GM21390 (cell line): ENCODE data around the gene AGTPBP1.
"Not testable (repeated sequence)": the region's sequence is repeated elsewhere in the genome, so short reads cannot be mapped to it uniquely, and the experiment has no call there.

Source experiments
- ATAC-seq: cut with Tn5 transposase; IDR thresholded peaks from one replicate; pipeline ENCODE4 v1.9.1; 2021; ENCODE audit not compliant: unreplicated experiment

Gene AGTPBP1

DNA sequence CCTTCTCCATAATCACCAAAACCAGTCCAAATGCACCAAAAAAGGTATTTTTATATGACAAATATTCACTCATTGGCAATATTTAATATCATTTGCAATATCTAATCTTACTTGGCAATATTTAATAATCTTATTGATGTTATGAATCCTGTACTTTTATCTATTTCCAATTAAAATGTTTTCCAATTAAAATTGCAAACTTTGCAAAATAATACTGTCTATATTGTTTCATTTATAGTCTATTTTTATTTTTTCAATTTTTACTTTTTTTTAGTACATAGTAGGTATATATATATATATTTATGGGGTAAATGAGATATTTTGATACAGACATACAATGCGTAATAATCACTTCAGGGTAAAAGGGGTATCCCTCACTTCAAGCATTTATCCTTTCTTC, 109.9 kb downstream of the AGTPBP1 start:
- no peak for ATAC-seq

DNA sequence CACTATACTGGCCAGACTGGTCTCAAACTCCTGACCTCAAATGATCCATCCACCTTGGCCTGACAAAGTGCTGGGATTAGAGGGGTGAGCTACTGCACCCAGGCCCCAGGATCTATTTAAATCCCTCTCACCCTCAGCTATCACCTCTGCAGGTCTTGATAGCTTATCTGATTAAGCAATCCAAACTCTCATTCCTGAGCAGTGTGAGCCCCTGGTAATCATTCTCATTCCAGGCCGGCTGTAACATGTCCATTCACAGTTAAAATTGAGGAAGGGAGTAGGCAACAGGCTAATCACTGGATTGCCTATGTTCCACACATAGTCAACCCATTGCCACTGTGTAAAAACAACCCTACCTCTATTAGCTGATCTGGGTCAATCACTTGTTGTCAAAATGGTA, 111.1 kb downstream of the AGTPBP1 start:
- no peak for ATAC-seq

DNA sequence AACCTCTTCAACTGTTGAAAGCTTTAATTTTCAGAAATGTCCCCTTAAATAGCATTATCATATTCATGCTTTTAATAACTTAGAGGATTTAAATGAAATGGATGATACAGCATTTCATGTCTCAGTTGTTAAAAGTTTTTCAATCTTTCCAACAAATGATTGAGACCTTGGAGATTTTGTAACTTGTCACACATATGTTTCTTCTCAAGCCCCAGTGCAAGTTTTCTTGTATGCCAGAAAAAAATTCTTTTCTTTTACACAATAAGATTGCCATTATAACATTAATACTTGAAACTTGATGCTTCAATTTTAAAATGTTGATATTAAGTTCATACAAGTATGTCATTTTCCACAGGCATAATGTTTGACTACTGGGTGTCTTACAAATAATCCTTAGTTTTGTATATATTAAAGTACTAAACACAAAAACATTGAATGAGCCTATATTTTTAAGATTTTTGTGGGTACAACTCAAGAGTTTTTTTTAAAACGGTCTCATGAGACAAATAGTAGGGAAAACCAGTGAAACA, 124.5 kb downstream of the AGTPBP1 start:
- ATAC-seq: no peak

DNA sequence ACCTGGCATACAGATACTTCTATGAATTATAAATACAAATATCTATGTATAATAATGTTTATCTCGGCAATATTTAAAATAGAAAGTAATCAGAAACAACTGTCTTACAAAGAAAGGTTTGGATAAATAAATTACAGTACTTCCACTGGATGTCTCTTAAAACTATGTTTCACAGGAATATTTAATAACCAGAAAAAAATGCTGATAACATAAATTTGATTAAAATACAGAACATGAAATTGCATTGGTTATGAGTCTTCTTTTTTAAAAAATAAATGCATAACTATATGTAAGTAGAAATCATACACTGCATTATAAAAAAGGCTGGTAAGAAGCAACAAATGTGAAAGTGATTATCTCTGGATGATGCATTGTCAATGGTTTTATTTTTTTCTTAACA, 126.0 kb downstream of the AGTPBP1 start:
- no peak for ATAC-seq

DNA sequence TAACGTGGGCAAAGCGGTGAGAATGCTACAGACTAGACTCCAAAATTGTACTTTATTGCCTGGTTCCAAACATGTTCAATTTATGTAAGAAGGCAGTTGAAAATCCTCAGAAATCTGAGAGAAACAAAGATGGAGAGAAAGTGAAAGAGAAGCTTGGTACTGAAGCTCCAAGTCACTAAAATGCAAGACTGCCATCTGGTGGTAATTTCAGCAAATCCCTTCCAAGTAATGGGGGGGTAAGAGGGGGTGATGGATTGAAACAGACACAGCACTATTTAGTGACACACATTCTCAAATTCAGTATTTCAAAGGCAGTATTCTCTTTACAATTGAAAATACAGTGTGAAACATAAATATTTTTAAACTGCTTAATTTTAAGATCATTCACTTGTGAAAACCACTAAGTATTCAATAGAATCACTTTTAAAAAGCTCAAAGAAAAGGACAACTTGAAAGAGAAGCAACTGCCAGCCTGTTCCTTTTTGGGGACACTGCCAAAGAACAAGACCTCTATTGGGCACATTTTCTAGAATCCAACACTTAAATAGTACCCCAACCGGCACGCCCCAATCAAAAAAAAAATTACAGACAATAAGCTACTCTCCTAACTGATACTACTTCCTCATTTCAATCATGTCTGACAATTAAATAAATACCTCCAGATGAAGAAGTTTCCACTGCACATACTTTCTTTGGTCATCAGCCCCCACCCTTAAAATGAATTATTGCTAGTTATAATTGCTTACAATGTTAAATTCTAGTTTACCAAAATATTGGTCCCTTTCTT, 131.5 kb downstream of the AGTPBP1 start:
- ATAC-seq: peak; percentile 99

DNA sequence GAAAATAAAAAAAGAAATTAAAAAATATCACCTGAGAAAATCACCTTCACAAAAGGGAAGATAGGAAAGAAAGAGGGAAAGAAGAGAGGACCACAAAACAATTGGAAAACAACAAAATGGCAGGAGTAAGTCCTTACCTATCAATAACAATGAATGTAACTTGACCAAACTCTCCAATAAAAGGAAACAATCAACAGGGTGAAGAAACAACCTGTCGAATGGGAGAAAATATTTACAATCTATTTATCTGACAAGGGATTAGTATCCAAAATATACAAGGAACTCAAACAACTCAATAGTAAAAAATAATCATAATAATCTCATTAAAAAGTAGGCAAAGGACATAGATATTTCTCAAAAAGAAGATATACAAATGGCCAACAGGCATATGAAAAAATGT, 135.8 kb downstream of the AGTPBP1 start:
- ATAC-seq: no peak

DNA sequence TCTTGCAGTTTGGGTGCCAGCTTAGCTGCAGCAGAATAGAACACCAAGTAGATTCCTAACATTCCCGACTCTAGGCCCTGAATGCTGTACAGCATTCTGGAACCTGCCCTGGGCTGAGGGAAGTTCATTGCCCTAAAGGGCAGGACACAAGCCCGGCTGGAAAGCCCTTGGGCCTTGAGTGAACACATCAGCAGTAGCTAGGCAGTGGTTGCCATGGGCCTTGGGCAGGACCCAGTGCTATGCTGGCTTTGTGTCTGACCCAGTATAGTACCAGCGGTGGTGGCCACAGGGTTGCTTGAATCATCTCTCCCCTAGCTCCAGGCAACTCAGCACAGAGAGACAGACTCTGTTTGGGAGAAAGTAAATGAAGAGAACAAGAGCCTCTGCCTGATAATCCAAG, 137.8 kb downstream of the AGTPBP1 start:
- ATAC-seq: no peak

DNA sequence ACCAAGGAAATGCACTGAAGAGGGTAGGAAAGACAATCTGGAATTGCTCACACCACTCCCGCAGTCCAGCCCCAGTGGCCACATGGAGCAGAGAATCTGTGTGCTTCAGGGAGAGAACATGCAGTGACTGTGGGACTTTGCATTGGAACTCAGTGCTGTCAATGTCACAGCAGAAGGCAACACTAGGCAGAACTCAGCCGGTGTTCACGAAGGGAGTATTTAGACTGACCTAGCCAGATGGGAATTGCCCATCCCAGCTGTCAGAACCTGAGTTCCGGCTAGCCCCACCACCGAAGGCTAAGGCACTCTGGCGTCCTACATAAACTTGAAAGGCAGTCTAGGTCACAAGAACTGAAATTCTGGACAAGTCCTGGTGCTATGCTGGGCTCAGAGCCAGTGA, 139.0 kb downstream of the AGTPBP1 start:
- no peak for ATAC-seq

DNA sequence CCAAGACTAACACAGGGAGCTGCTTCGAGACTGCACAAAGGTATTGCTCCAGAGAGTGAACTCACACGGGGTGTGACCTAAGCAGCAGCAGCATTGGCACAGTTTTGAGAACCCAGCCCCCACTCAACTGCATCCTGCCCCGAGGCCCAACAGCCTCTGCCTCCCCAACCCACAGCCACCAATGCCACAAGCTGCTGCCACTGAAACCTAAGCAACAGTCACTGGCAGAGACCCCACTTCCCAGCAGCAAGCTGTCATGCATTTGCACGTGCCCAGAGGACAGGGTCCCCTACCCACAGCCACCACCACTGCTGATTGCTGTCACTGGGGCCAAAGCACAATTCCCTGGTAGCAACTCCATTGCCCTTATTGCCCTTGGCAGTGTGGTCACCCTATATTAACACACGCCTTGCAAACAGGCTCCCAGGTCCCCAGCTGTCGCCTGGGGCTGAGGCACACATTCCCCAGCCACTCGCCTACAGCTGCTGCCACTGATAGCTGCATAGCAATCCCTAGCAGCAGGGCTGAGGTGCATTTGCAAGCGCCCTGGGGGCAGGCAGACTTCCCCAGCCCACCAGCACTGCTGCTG, 141.0 kb downstream of the AGTPBP1 start:
- no peak for ATAC-seq

DNA sequence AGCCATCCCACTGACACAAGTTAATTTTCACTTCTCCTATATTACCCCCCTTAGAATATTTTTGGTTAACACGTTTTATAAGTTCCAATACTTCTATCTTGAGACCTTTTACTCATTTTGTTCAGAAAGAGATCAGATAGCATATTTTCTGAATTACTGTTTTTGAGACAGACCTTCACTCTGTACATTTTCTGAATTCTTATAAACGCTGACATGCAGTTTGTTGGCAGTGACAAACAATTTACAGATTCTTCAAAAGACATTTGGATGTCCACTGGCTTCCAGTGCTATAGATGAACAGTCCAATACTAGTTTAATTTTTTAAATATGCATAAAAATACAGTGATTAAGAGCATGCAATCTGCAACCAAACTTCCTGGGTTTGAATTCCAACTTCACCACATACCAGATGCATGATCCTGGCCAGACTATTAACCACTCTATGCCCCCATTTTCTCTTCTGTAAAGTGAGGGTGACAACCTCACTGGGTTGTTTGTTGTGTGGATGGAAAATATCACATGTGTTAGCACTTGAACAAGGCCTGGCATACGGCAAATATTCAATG, 142.1 kb downstream of the AGTPBP1 start:
- ATAC-seq: no peak

DNA sequence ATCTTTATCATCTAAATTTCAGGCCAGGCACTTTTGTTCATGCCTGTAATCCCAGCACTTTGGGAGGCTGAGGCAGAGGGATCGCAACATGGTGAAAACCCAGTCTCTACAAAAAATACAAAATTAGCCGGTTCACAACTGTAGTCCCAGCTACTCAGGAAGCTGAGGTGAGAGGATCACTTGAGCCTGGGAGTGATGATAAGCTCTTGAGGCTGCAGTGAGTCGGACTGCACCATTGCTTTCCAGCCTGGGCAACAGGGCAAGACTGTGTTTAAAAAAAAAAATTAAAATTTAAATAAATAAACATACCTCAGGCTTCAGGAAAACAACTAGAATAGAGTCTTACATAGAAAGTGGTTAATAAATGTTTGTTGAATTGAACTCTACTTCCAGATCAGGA, 147.4 kb downstream of the AGTPBP1 start:
- no peak for ATAC-seq

DNA sequence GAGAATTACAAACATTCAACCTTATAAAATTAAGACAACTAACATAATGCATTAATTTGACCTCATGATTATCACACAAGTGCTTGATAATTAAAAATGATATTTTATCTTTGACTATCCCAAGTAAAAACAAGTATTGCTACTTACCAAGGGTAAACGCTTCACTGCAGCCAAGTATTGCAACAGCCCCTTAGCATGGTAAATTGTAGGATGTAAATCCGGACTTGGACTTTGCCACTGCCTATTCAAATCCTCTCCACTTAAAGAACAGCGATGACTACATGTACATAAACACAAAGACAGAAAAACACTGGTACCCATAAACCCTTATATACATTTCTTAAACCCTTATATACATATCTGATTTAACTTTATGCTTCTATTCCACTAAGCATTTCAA, 155.1 kb downstream of the AGTPBP1 start:
- ATAC-seq: no peak

DNA sequence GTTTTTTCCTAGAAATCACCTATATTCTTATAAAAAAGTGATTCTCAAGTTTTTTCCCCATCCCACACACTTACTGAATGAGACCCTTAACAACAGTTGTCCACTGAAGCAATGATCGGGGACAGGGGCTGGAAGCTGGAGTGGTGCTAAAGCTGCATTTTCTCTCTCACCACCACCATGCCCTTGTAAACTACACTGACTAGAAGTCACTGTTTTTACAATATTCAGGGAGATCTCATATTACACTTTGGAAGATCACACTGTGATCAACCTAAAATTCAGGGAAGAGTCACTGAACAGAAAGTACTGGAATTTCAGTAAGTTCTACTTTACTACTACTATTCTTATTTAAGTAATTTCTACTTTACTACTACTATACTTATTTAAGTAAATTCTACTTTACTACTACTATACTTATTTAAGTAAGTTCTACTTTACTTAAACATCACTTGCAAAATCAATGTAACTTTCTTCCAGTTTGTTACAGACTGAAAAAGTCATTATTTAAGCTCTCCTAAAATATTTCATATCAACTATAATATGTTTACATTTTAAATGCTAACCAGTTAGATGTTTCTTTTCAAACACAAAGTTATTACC, 164.3 kb downstream of the AGTPBP1 start:
- ATAC-seq: no peak

DNA sequence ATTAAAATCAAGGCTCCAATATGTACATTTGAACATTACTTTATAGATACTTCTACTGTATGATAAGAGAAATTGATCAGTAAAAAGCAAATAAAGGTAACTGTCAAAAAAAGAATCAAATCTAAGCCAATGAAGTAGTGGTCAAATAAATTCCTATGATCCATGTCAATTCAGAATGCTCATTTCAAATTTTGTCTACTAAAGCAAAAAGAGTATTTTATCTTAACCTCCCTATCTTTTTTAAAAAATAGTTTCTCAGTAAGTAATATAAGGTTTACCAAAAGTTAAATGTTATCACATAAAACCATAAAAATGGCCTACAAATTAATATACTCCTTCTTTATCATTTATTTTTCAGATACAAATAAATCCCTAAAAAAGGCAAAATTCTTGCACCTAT, 165.9 kb downstream of the AGTPBP1 start:
- ATAC-seq: no peak

DNA sequence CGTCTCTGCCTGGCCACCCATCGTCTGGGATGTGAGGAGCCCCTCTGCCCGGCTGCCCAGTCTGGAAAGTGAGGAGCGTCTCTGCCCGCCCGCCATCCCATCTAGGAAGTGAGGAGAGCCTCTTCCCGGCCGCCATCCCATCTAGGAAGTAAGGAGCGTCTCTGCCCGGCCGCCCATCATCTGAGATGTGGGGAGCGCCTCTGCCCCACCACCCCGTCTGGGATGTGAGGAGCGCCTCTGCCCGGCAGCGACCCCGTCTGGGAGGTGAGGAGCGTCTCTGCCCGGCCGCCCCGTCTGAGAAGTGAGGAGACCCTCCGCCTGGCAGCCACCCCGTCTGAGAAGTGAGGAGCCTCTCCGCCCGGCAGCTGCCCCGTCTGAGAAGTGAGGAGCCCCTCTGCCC, 168.2 kb downstream of the AGTPBP1 start:
- ATAC-seq: not testable (repeated sequence)

DNA sequence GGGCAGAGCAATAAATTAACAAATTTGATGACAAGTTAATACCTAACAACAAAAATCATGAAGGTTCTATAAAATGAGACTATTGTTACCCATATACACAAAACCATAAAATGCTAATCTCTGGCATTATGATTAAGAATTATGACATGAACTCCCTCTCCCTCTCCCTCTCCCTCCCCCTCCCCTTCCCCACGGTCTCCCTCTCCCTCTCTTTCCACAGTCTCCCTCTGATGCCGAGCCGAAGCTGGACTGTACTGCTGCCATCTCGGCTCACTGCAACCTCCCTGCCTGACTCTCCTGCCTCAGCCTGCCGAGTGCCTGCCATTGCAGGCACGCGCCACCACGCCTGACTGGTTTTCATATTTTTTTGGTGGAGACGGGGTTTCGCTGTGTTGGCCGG, 168.8 kb downstream of the AGTPBP1 start:
- ATAC-seq: not testable (repeated sequence)

DNA sequence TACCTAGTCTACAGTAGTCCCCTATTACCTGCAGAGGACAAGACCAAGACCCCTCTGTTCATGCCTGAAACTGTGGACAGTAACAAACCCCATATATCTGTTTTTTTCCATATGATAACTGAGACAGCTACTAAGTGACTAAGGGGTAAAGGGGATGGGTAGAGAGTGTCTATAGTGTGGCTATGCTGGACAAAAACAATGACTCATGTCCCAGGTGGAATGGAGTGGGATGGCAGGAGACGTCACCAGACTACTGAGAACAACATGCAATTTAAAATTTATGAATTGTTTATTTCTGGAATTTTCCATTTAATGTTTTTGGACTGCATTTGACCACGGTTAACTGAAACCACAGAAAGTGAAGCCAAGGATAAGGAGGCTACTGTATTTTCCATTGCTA, 171.8 kb downstream of the AGTPBP1 start:
- ATAC-seq: no peak

DNA sequence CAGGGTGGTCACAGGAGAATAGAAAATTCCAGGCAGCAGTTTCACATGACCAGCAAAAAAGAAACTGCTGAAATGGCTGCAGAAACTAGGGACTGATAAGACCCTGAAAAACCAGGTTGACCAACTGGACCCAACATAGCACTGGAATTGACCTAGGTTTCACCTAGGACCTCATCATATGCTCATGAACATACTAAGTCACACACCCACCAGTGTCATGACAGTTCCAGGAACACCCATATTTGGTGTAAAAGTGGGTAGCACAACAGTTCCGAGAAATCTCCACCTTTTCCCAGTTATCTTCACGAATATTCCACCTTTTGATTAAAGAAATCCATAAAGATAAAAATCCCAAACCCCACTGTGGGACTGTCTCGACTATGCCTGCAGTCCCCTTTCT, 182.2 kb downstream of the AGTPBP1 start:
- ATAC-seq: no peak

DNA sequence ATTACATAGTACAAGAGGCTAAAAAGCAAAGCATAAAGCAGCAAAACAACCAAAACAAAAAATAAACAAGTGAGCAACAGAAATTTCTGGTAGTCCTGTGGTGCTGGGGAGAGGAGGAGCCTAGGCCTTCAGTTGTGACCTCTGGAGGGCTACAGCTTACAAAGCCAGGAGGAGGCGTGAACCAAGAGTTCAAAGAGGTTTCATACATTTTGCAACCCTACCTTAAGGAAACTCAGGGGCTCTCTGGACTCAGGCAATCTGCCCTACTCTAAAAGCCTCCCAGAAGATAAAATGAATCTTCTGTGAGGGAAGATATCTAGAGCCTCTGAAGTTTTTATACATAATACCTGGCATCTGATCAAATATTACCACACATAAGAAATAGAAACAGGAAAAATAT, 187.4 kb downstream of the AGTPBP1 start:
- no peak for ATAC-seq

DNA sequence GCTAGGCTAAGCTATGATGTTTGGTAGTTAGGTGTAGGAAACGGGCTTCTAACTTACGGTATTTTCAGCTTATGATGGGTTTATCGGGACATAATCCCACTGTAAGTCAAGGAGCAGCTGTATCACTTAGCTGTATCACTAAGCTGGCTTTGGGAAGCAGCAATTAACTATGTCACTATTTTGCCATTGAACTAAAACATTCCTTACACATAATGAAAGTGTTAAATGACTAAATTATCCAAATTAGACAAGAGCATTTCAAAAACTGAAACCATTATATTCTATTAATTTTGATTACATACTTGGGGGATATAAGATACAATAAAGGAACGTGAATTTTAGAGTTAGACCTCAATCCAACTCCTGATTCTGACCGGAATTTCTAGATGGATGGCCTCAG, 188.3 kb downstream of the AGTPBP1 start:
- no peak for ATAC-seq

DNA sequence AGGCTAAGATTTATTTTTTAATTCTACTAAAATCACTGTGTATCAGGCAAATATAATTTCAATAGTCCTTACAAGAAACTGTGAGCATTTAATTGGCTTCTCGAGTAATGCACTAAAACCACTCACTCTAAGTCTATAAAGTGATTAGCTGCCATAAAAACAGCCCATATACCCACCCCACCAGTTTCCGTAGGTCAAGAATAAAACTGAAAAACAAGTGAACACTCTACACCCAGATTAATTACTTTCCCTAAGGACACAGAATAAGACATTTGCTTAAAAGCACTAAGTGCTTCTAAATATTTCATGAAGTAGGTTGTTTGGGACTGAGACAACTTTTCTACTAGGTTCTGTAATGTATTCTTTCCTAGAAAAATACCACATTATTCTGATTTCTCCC, 194.2 kb downstream of the AGTPBP1 start:
- no peak for ATAC-seq

DNA sequence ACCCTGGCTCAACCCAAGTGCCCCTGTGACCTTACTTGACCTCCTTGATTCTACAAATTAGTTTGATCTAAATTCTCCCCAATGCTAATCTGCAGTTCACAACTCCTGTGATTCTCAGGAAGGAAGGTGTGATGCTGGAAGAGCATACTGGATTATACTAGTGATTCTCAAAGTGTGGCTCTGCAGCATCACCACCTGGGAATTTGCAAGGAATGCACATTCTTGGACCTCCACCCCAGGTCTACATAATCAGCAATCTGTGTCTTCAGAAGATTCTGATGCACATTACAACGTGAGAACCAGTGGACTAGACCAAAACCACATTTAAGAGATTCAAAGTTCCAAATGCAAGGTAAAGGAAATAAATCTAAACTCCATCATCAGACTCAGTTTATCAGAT, 198.6 kb downstream of the AGTPBP1 start:
- ATAC-seq: no peak
